Immature natural killer cell (primary cell): ENCODE results near the gene MKNK2. TPM values are rescaled to one million over a fixed set of nuclear protein-coding genes. Genes with fewer than 3 reads are reported as not detected.
A peak's percentile ranks its signal among the peaks of the same experiment; 100 is the strongest.
"Not testable (repeated sequence)": the region's sequence is repeated elsewhere in the genome, so short reads cannot be mapped to it uniquely, and the experiment has no call there.

ENCODE experiments used
- DNase-seq, 3 donors: peaks; one replicate each; pipeline ENCODE4 v3.0.0; 2022; ENCODE audit warnings: mixed read lengths in 1 of 3
- H3K27ac Mint-ChIP-seq, 6 donors: one replicate each; pipeline ENCODE4 v1.8.0; 2020; ENCODE audit warnings: mixed read lengths in 6 of 6, mild to moderate bottlenecking in 5 of 6, inconsistent platforms in 4 of 6, moderate library complexity in 3 of 6
- H3K27me3 Mint-ChIP-seq, 3 donors: one replicate each; pipeline ENCODE4 v1.8.0; 2020 to 2021; ENCODE audit warnings: low read depth in 3 of 3, mild to moderate bottlenecking in 3 of 3, mixed read lengths in 3 of 3, moderate library complexity in 3 of 3, inconsistent platforms in 1 of 3
- H3K36me3 Mint-ChIP-seq, 3 donors: one replicate each; pipeline ENCODE4 v1.8.0; 2020; ENCODE audit warnings: mixed read lengths in 3 of 3, inconsistent platforms in 2 of 3, mild to moderate bottlenecking in 2 of 3
- H3K4me1 Mint-ChIP-seq, 2 donors: one replicate each; pipeline ENCODE4 v1.8.0; 2020; ENCODE audit warnings: inconsistent platforms in 2 of 2, mild to moderate bottlenecking in 2 of 2, mixed read lengths in 2 of 2, moderate library complexity in 1 of 2
- H3K4me3 Mint-ChIP-seq, 5 donors: one replicate each; pipeline ENCODE4 v1.8.0; 2020; ENCODE audit warnings: mild to moderate bottlenecking in 5 of 5, mixed read lengths in 5 of 5, inconsistent platforms in 3 of 5, moderate library complexity in 3 of 5
- H3K9me3 Mint-ChIP-seq, 6 donors: one replicate each; pipeline ENCODE4 v1.8.0; 2020; ENCODE audit warnings: mild to moderate bottlenecking in 6 of 6, mixed read lengths in 6 of 6, inconsistent platforms in 4 of 6, moderate library complexity in 3 of 6
- polyA plus RNA-seq, 3 donors: library from polyadenylated mRNA; unstranded; fragments of 300-500 nt; fragmentation: Illumina TruSeq; gene quantifications; one replicate each; pipeline ENCODE4 v1.2.3, GENCODE V29; 2021

MKNK2 gene
- polyA plus RNA-seq, 3 donors from 2014 or later: 22.7 to 39.2 (median 23.9) TPM

DNA sequence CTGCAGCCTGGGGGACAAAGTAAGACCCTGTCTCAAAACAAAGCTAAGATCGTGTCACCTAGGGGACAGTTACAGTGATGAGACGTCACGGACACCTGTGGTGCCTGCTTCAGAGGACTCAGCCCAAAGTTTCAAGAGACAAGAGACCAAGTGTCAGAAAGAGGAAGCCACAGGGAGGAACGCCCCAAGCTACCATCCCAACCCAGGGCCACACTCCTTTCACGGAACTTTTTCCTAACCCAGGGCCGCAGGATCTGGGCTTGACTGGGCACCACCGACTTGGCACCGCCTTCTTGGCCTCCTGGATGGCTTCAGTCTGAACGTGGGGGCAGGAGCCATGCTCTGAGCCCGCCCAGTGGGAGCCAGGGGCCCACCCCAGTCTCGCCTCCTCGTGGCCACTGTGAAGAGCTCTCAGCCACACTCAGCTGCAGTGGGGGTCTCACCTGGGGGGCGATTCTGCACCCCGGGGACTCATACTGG is 36.6 kb upstream of the MKNK2 start:
- H3K36me3 Mint-ChIP-seq: peaks cover 6 to 13% (median 9%) of the 10 kb centered on the region in 3 donors
- H3K4me3 Mint-ChIP-seq: peak overlapping the region; percentile 79 to 87 (median 83)
- H3K4me1 Mint-ChIP-seq: peaks cover 68 to 71% of the 10 kb centered on the region in 2 donors
- peak overlapping the region; percentile 95 to 99 (median 98) for H3K27ac Mint-ChIP-seq
- H3K27me3 Mint-ChIP-seq: peaks cover 31 to 52% (median 51%) of the 10 kb centered on the region in 3 donors
- DNase-seq: peak; percentile 70 to 76 (median 71)
- H3K9me3 Mint-ChIP-seq: peaks cover 0 to 5% (median 0%) of the 10 kb centered on the region in 6 donors

DNA sequence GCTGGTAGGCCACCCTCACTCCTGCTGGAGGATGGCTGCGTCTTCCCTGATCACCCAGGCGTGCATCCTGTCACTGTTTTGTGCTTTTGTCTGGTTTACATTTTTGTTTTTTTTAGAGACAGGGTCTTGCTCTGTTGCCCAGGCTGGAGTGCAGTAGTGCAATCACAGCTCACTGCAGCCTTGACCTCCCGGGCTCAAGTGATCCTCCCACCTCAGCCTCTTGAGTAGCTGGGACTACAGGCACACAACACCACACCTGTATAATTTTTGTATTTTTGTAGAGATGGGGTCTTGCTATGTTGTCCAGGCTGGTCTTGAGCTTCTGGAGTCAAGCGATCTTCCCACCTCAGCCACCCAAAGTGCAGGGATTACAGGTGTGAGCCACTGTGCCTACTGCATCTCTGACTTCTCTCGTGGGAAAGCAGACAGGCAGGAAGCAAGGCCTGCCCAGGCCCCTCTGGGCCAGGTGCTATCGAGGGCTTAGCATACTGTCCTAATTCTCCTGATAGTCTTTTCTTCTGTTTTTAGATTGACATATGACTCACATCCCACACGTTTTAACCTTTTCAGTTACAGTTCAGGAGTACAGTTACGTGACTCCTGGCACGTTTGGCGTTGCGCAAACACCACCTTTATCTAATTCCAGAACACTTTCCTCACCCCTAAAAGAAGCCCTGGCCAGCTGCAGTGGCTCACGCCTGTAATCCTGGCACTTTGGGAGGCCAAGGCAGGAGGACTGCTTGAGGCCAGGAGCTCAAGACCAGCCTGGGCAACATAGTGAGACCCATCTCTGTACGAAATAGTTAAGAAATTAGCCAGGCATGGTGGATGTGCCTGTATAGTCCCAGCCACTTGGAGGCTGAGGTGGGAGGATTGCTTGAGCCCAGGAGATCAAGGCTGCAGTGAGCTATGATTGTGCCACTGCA is 35.9 kb upstream of the MKNK2 start:
- DNase-seq: peak in 1 of 3 donors; percentile 17
- Mint-ChIP-seq H3K4me3 (peak overlapping the region; percentile 79 to 87 (median 83)), H3K36me3 (peaks cover 6 to 13% (median 9%) of the 10 kb centered on the region in 3 donors), H3K27me3 (peaks cover 38 to 59% (median 55%) of the 10 kb centered on the region in 3 donors), H3K27ac (peak overlapping the region; percentile 95 to 99 (median 98)), H3K4me1 (peaks cover 75% of the 10 kb centered on the region in 2 donors)
- H3K9me3 Mint-ChIP-seq: not testable (repeated sequence)

DNA sequence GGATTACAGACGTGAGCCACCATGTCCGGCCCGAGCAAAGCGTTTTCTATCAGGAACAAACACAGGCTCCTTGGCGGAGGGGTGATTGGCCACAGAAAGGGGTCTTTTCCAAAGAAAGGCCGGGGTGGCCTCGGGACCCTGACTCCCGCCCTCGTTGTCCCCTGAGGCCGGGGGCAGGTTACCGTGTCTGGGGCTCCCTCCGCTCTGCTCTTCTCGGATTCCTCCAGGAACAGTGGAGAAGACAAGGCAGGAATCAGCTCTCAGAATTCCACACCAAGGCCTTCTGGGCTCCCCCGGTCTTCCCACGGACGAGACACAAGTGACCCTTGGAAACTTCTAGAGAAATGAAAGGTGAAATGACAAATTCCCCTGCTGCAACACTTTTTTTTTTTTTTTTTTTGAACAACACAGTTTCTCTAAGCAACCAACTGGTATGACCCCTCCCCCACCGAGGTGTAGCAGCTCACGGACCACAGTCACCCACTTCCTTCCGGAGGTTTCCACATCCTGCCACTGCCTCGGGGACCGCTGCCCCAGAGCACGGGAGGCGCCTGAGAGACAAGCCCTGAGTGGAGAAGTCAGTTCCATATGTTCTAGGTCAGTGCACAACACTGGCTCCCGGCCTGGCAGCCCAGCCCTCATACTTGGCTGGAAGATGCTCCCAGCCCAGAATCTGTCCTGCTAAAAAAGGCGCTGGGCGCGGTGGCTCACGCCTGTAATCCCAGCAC is 34.1 kb upstream of the MKNK2 start:
- peaks cover 47 to 65% (median 52%) of the 10 kb centered on the region in 3 donors for H3K27me3 Mint-ChIP-seq
- H3K9me3 Mint-ChIP-seq: peaks cover 0 to 5% (median 0%) of the 10 kb centered on the region in 6 donors
- peak overlapping the region; percentile 98 to 100 (median 98) for H3K4me3 Mint-ChIP-seq
- H3K27ac Mint-ChIP-seq: peak overlapping the region; percentile 96 to 100 (median 99)
- H3K4me1 Mint-ChIP-seq: peaks cover 80 to 81% of the 10 kb centered on the region in 2 donors
- peaks cover 6 to 15% (median 9%) of the 10 kb centered on the region in 3 donors for H3K36me3 Mint-ChIP-seq
- DNase-seq: peak; percentile 98

DNA sequence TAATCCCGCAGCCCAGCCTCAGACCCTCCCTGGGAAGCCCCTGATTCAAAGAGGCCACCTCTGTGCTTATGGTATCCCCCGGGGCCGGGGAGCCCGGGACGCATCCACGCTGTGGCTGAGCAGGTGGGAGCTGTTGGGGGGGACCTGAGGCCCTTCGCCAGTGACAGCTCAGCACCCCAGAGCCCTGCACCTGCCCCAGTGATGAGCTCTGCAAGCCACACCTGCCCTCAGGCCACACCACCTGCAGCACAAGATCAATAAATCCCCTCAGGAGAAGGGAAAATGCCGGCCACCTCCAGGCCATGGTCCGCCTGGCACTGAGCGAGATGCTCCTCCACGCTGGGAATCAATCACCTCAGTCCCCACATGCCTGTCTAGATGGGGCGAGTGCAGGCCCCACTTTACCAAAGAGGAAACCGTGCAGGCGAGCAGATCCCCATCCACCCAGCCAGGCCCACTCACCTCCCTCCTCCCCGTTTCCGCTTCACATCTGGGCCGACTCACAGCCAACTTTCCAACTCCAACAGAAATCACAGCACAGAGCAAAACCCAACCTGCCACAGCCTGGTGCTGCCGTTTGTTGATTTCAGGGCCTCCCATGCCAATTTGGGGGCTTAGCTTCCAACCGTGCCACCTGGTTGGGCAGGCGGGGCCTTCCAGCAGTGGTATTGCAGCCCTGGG is 32.3 kb upstream of the MKNK2 start:
- peaks cover 46 to 62% (median 58%) of the 10 kb centered on the region in 3 donors for H3K27me3 Mint-ChIP-seq
- H3K4me1 Mint-ChIP-seq: peaks cover 81% of the 10 kb centered on the region in 2 donors
- DNase-seq: peak; percentile 71 to 76 (median 73)
- H3K36me3 Mint-ChIP-seq: peaks cover 6 to 25% (median 9%) of the 10 kb centered on the region in 3 donors
- H3K27ac Mint-ChIP-seq: peak overlapping the region; percentile 96 to 100 (median 99)
- peaks cover 0 to 5% (median 0%) of the 10 kb centered on the region in 6 donors for H3K9me3 Mint-ChIP-seq
- H3K4me3 Mint-ChIP-seq: peak overlapping the region; percentile 98 to 100 (median 98)

DNA sequence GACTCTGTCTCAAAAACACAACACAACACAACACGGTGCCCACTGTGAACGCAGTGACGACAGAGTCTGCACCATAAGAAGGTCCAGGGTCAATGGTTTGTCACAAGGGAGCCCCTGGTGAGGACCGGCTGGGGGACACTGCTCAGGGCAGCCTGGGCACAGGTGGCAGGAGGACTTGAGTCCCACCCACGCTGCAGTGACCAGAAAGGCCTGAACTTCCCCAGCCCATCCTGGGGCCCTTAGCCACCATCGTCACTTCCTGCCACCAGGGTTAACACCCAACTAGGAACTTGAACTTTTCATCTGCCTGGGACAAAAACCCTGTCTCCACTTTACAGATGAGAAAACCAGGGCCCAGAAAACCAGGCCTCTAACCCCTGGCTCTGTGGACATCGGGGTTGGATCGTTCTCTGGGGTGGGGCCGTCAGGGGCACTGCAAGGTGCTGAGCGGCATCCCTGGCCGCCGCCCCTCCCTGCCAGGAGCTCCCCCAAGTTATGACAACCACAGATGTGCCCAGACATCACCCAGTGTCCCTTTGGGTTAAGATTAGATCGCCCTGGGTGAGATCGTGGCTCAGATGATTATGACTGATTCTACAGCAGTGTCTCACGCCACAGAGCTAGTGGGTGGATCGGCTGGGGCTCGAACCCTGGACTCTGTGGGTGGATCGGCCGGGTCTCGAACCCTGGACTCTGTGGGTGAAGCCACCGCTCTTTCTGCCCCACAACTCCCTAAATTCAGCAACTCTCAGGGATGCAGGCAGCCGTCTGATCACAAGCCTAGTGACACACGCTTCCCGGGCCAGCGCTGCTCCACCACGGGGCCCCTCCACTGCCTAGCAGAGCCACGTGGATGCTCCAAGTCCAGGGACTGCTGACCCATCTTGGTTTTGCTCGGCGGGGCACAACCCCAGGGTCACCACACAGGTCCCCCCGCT is 31.1 kb upstream of the MKNK2 start:
- Mint-ChIP-seq H3K27me3 (peaks cover 49 to 72% (median 62%) of the 10 kb centered on the region in 3 donors), H3K4me1 (peaks cover 73 to 74% of the 10 kb centered on the region in 2 donors), H3K4me3 (peak overlapping the region; percentile 98 to 100 (median 98)), H3K27ac (peak overlapping the region; percentile 96 to 100 (median 99)), H3K36me3 (peaks cover 6 to 28% (median 9%) of the 10 kb centered on the region in 3 donors), H3K9me3 (peaks cover 0 to 5% (median 0%) of the 10 kb centered on the region in 6 donors)
- peak; percentile 88 to 89 (median 88) for DNase-seq

DNA sequence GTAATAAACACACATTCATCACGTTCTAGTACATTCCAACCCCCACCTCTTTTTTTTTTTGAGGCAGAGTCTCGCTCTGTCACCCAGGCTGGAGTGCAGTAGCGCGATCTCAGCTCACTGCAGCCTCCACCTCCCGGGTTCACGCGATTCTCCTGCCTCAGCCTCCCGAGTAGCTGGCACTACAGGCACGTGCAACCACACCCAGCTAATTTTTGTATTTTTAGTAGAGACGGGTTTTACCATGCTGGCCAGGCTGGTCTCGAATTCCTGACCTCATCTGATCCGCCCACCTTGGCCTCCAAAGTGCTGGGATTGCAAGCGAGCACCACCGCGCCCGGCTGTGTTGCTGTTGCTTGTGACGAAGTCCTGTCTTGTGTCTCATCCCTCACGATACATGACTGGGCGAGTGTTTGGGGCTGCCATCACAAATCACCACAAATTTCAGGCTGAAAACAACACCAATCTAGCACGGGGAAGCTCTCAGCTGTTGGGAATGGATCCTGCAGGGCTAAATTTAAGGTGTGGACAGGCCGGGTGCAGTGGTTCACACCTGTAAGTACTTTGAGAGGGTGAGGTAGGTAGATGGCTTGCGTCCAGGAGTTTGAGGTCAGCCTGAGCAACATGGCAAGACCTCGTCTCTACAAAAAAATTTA is 29.4 kb upstream of the MKNK2 start:
- Mint-ChIP-seq H3K27ac (peak overlapping the region; percentile 96 to 100 (median 99)), H3K36me3 (peaks cover 5 to 32% (median 9%) of the 10 kb centered on the region in 3 donors), H3K4me3 (peak overlapping the region; percentile 98 to 100 (median 98)), H3K4me1 (peaks cover 61 to 62% of the 10 kb centered on the region in 2 donors), H3K27me3 (peaks cover 42 to 67% (median 57%) of the 10 kb centered on the region in 3 donors), H3K9me3 (peaks cover 0 to 5% (median 0%) of the 10 kb centered on the region in 6 donors)
- DNase-seq: peak in 2 of 3 donors; percentile 12 to 22

DNA sequence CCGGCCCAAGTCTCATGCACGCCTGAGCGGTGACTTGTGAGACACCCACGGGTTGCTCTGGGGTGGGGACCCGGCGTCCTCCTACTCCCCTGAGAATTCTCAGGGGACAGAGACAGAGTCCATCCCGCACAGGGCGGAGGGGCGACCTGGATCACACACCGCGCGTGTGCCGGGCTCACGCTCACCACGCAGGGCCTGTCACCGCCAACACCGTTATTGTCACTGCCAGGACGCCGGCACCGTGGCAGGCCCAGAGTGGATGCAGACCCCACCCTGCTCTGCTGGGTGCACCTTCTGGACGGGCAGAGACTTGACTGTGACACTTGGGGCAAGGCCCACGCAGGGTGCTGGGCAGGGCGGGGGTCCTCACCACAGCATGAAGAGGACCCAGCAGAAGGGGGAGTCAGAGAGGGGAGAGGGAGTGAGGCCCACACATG is 28.8 kb upstream of the MKNK2 start:
- H3K27me3 Mint-ChIP-seq: peaks cover 37 to 64% (median 55%) of the 10 kb centered on the region in 3 donors
- peak overlapping the region; percentile 98 to 100 (median 98) for H3K4me3 Mint-ChIP-seq
- peak overlapping the region; percentile 96 to 100 (median 99) for H3K27ac Mint-ChIP-seq
- peak in 1 of 3 donors; percentile 10 for DNase-seq
- H3K36me3 Mint-ChIP-seq: peaks cover 0 to 29% (median 4%) of the 10 kb centered on the region in 3 donors
- peaks cover 0 to 3% (median 0%) of the 10 kb centered on the region in 6 donors for H3K9me3 Mint-ChIP-seq
- H3K4me1 Mint-ChIP-seq: peaks cover 56 to 58% of the 10 kb centered on the region in 2 donors

DNA sequence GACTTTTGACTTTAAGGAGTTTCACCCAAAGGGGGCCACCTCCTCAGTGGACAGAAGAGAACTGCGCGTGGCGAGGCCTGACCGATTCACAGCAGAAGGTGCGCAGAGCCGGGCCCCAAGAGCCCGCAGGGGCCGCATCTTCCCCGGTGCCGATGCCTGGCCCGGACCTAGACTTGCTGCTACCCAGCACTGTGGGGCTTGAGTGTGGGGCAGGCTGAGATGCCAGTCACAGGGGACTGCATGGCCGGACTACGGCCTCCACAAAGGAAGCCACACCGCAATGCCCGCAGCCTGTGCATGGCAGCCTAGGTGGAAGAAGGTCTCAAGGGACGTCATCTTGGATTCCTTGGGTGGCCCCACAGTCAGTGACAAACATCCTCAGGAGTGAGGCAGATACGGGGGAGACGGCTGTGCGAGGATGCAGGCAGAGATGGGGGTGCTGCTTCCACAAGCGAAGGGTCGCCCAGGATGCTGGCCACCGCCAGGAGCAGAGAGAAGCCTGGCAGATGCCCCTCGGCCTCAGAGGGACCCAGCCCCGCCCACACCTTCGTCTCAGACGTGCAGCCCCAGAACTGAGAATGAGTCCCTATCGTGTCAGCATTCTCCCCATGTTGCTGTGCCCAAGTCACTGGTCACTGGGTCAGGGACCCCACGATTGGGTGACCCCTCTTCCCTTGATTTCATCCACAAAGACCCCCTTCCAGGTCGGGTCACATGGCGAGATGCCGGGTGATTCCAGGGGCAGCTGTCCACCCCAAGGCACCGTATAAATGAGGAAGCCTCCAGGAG is 28.2 kb upstream of the MKNK2 start:
- DNase-seq: no peak
- Mint-ChIP-seq H3K9me3 (peaks cover 0 to 3% (median 0%) of the 10 kb centered on the region in 6 donors), H3K36me3 (peaks cover 0 to 29% (median 5%) of the 10 kb centered on the region in 3 donors), H3K4me1 (peaks cover 58% of the 10 kb centered on the region in 2 donors), H3K4me3 (peak overlapping the region; percentile 59 to 100 (median 98)), H3K27ac (peak overlapping the region; percentile 96 to 100 (median 99)), H3K27me3 (peaks cover 31 to 58% (median 49%) of the 10 kb centered on the region in 3 donors)

DNA sequence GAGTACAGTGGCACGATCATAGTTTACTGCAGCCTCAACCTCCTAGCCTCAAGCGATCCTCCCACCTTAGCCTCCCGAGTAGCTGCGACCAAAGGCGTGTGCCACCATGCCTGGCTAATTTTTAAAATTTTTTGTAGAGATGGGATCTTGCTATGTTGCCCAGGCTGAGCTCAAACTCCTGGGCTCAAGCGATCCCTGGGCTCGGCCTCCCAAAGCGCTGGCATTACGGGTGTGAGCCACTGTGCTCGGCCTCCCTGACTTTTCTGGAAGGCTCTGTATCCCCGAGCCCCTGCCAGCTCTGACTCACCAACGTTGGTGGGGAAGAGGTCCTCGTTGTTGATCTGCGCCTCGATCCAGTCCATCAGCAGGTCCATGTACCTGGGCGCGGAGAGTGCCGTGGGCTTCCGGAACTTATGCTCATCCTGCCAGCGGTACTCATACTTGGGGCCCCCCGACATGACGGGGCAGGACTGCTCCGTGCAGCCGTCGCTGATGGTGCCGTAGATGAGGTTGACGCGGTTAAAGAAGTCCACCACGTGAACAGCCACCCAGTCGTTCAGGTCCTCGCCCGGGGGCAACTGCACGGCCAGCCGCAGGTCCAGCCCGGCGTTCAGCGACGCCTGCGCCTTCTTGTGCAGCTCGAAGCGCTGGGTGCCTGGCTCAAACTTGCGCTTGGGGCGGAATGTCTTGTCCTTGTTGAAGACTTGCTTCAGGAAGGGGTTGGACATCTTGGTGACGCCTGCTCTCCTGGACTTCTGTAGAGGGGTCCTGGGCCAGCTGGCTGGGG is 27.0 kb upstream of the MKNK2 start:
- H3K4me1 Mint-ChIP-seq: peaks cover 57 to 58% of the 10 kb centered on the region in 2 donors
- H3K4me3 Mint-ChIP-seq: peak overlapping the region in 1 of 5 donors; percentile 63
- peak overlapping the region; percentile 96 to 100 (median 99) for H3K27ac Mint-ChIP-seq
- H3K36me3 Mint-ChIP-seq: peaks cover 0 to 29% (median 3%) of the 10 kb centered on the region in 3 donors
- DNase-seq: no peak
- no peaks in the 10 kb centered on the region for H3K9me3 Mint-ChIP-seq
- H3K27me3 Mint-ChIP-seq: peaks cover 22 to 48% (median 47%) of the 10 kb centered on the region in 3 donors

DNA sequence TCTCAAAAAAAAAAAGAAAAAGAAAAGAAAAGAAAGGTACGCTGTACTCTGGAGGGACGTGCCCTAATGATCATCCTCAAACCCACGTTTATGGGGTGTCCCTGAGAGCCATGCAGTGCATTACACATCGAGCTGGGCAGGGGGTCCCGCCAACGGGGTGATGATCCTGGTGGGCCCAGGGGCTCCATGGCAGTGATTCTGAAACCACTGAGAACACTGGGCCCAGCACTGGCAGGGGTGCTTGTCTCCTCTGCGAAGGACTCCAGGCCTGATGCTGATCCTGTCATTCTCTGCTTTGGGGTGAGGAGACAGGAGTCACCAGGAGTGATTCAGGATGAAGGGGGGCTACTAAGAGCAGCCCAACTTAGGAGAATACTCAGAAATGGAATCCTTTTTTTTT is 26.4 kb upstream of the MKNK2 start:
- Mint-ChIP-seq H3K4me1 (peaks cover 54 to 55% of the 10 kb centered on the region in 2 donors), H3K4me3 (no peak overlapping the region), H3K27me3 (peaks cover 23 to 47% (median 47%) of the 10 kb centered on the region in 3 donors), H3K9me3 (no peaks in the 10 kb centered on the region), H3K36me3 (peaks cover 4 to 32% (median 6%) of the 10 kb centered on the region in 3 donors), H3K27ac (peak overlapping the region in 2 of 6 donors; percentile 7 to 66)
- DNase-seq: no peak
